Measurements from ENCODE around the gene CCDC66.
"Not testable (repeated sequence)": the region's sequence is repeated elsewhere in the genome, so short reads cannot be mapped to it uniquely, and the experiment has no call there.

Gene CCDC66

DNA sequence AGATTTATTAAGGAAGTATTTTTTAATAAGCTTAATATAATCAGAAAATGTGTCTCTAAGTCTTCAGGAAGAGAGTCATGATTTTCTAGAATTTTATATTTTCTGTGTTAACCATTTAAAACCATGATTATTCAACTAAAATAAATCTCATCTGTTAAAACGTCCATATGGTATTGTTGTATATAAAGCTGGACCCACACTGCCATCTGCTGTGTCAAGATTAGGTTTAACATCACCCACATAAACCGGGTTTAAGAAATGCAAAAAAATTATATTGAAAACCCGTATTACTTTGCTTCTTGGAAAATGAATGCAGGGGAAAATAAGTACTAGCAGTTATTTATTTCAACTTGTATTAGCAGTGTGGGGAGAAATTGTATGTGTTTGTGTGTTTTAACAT lies 9.5 kb upstream of the CCDC66 start:
- no peak for DNase-seq (ENCODE audit: extremely low spot score)
- TF ChIP-seq, protein P1, sequence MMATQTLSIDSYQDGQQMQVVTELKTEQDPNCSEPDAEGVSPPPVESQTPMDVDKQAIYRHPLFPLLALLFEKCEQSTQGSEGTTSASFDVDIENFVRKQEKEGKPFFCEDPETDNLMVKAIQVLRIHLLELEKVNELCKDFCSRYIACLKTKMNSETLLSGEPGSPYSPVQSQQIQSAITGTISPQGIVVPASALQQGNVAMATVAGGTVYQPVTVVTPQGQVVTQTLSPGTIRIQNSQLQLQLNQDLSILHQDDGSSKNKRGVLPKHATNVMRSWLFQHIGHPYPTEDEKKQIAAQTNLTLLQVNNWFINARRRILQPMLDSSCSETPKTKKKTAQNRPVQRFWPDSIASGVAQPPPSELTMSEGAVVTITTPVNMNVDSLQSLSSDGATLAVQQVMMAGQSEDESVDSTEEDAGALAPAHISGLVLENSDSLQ (IDR thresholded peaks at IDR 0.05) = no peak
- TF ChIP-seq CTBP1 (IDR thresholded peaks at IDR 0.05; ENCODE audit: borderline replicate concordance) (no peak), NFRKB (IDR thresholded peaks at IDR 0.05) (no peak), ELF4 (IDR thresholded peaks at IDR 0.05) (no peak), FOXM1 (IDR thresholded peaks at IDR 0.05; ENCODE audit: borderline replicate concordance) (no peak), SP1 (IDR thresholded peaks at IDR 0.05) (no peak), ARNT (IDR thresholded peaks at IDR 0.05) (no peak), SUZ12 (IDR thresholded peaks at IDR 0.05) (no peak), L3MBTL2 (conservative IDR thresholded peaks at IDR 0.05) (no peak), FOXA1 (IDR thresholded peaks at IDR 0.05) (no peak), HDGF (IDR thresholded peaks at IDR 0.05; ENCODE audit: borderline replicate concordance) (no peak), TARDBP (IDR thresholded peaks at IDR 0.05) (no peak), FOXK2 (IDR thresholded peaks at IDR 0.05) (no peak), ZNF384 (IDR thresholded peaks at IDR 0.05) (no peak), LEF1 (IDR thresholded peaks at IDR 0.05; ENCODE audit: borderline replicate concordance) (no peak)
- CTCF ChIA-PET = no interaction called here
- POLR2A ChIA-PET = interaction anchor here (1.2 kb wide), 1 partner anchor 10 kb away, joined by 4 read pairs; the partner anchor contains the start of gene CCDC66

DNA sequence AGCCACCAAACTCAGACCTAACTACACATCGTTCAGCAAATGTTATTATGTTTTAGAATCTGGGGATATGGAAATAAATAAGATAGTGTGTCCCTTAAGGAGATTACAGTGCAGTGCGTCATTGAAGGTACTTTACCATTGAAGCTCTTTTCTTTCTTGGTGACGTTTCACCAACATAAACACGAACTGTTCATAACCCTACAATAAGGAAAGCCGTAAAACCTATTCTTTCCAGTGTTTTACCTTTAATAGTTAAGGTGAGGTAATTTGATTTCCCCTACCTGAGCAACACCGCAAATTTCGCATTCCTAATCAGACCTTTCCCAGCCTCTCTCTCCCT lies 826 bp downstream of the CCDC66 start:
- DNase-seq (ENCODE audit: extremely low spot score) = no peak
- TF ChIP-seq BHLHE40 (IDR thresholded peaks at IDR 0.05; ENCODE audit: borderline replicate concordance) = no peak
- no peak for TF ChIP-seq ELF4 (IDR thresholded peaks at IDR 0.05)
- TF ChIP-seq CTBP1 (IDR thresholded peaks at IDR 0.05; ENCODE audit: borderline replicate concordance) = no peak
- TF ChIP-seq L3MBTL2 (conservative IDR thresholded peaks at IDR 0.05) = no peak
- ChIA-PET CTCF (interaction anchor here (1.2 kb wide), 1 partner anchor 416 kb away, joined by 3 read pairs; no protein-coding TSS in a partner anchor), POLR2A (interaction anchor here (1.1 to 1.5 kb wide), 2 partner anchors 10 to 72 kb away, joined by 4 to 5 read pairs; no protein-coding TSS in a partner anchor)

DNA sequence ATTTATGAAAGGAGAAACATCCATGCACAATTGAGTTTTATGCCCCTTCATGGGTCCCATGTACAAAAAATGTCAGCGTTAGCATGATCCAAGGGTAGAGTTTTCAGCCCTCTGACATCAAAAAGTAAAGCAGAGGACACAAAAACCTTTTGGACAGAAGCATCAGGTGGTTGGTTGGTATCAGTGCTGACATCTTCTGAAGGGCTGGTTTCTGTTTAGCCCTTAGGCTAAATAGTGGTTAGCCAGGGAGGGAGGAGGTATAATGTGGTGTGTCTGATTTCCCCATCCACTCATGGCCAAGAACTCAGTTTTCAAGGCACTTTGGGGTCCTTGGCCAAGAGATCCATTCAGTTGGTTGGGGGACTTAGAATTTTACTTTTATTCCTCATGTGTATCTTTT lies 16.5 kb downstream of the CCDC66 start:
- TF ChIP-seq ARNT (IDR thresholded peaks at IDR 0.05) = no peak
- TF ChIP-seq, protein P1 (IDR thresholded peaks at IDR 0.05) = no peak
- TF ChIP-seq ELF4 (IDR thresholded peaks at IDR 0.05) = no peak
- no peak for TF ChIP-seq BHLHE40 (IDR thresholded peaks at IDR 0.05; ENCODE audit: borderline replicate concordance)
- TF ChIP-seq ZNF384 (IDR thresholded peaks at IDR 0.05) = no peak
- TF ChIP-seq LEF1 (IDR thresholded peaks at IDR 0.05; ENCODE audit: borderline replicate concordance) = no peak
- no peak for TF ChIP-seq SP1 (IDR thresholded peaks at IDR 0.05)
- no peak for TF ChIP-seq L3MBTL2 (conservative IDR thresholded peaks at IDR 0.05)
- no peak for TF ChIP-seq SUZ12 (IDR thresholded peaks at IDR 0.05)
- TF ChIP-seq CTBP1 (IDR thresholded peaks at IDR 0.05; ENCODE audit: borderline replicate concordance) = no peak
- TF ChIP-seq NFRKB (IDR thresholded peaks at IDR 0.05) = no peak
- no peak for TF ChIP-seq FOXA1 (IDR thresholded peaks at IDR 0.05)
- no peak for TF ChIP-seq TARDBP (IDR thresholded peaks at IDR 0.05)
- no peak for TF ChIP-seq HDGF (IDR thresholded peaks at IDR 0.05; ENCODE audit: borderline replicate concordance)
- TF ChIP-seq FOXM1 (IDR thresholded peaks at IDR 0.05; ENCODE audit: borderline replicate concordance) = no peak
- ChIA-PET POLR2A (no interaction called here), CTCF (no interaction called here)
- no peak for DNase-seq (ENCODE audit: extremely low spot score)

DNA sequence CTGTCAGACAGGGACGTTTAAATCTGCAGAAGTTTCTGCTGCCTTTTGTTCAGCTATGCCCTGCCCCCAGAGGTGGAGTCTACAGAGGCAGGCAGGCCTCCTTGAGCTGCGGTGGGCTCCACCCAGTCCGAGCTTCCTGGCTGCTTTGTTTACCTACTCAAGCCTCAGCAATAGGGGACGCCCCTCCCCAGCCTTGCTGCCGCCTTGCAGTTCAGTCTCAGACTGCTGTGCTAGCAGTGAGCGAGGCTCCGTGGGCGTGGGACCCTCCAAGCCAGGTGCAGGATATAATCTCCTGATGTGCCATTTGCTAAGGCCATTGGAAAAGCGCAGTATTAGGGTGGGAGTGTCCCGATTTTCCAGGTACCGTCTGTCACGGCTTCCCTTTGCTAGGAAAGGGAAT lies 25.0 kb downstream of the CCDC66 start:
- CTCF ChIA-PET = not testable (repeated sequence)

DNA sequence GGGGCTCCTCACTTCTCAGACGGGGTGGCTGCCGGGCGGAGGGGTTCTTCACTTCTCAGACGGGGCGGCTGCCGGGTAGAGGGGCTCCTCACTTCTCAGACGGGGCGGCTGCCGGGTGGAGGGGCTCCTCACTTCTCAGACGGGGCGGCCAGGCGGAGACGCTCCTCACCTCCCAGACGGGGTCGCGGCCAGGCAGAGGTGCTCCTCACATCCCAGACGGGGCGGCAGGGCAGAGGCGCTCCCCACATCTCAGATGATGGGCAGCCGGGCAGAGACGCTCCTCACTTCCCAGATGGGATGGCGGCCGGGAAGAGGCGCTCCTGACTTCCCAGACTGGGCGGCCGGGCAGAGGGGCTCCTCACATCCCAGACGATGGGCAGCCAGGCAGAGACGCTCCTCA lies 27.3 kb downstream of the CCDC66 start:
- POLR2A ChIA-PET; CTCF ChIA-PET; DNase-seq (ENCODE audit: extremely low spot score): not testable (repeated sequence)

More for the DNA sequence above, 25.0 kb downstream of the CCDC66 start:
- POLR2A ChIA-PET; DNase-seq (ENCODE audit: extremely low spot score): not testable (repeated sequence)

DNA sequence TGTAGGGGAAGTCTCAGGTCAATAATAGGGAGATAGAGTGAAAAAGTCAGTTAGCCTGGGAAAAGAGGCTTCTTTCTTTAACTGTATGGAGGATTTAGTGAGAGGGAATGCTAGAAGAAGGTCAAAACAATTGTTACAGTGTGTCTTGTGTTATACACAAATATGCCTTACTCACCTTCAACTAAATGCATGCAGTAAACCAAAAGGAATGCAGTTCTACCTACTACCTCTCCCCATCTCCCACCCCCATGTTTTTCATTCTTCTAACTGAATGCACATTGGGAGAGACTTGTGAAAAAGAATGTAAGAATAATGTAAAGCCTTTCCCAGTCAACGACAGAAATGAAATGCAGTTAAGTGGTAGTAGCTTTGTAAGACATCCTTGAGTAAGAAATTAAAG lies 33.8 kb downstream of the CCDC66 start:
- no peak for DNase-seq (ENCODE audit: extremely low spot score)
- ChIA-PET POLR2A (no interaction called here), CTCF (no interaction called here)
- TF ChIP-seq ELF4 (IDR thresholded peaks at IDR 0.05) (no peak), SUZ12 (IDR thresholded peaks at IDR 0.05) (no peak), BHLHE40 (IDR thresholded peaks at IDR 0.05; ENCODE audit: borderline replicate concordance) (no peak), FOXK2 (IDR thresholded peaks at IDR 0.05) (no peak), FOXM1 (IDR thresholded peaks at IDR 0.05; ENCODE audit: borderline replicate concordance) (no peak), HDGF (IDR thresholded peaks at IDR 0.05; ENCODE audit: borderline replicate concordance) (no peak), L3MBTL2 (conservative IDR thresholded peaks at IDR 0.05) (no peak), ZNF384 (IDR thresholded peaks at IDR 0.05) (no peak), TARDBP (IDR thresholded peaks at IDR 0.05) (no peak)

DNA sequence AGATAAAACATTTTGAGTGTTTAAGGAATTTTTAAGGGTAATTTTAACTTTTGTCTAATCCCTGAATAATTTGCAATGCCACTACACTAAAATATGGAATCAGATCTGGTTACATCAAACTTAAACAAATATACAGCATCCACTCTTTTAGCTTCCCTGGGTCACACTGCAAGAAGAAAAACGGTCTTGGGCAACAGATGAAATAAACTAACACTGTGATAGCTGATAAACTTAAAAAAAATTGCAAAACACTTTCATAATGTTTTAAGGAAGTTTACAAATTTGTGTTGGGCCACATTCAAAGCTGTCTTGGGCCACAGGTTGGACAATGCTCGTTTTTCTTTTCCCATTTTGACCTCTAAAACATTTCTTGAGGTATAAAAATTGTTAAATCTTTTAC lies 34.3 kb downstream of the CCDC66 start:
- ChIA-PET CTCF (no interaction called here), POLR2A (no interaction called here)

More for the DNA sequence above, 34.3 kb downstream of the CCDC66 start:
- TF ChIP-seq ARNT (IDR thresholded peaks at IDR 0.05) = no peak
- no peak for TF ChIP-seq FOXM1 (IDR thresholded peaks at IDR 0.05; ENCODE audit: borderline replicate concordance)
- no peak for TF ChIP-seq SP1 (IDR thresholded peaks at IDR 0.05)
- no peak for TF ChIP-seq BHLHE40 (IDR thresholded peaks at IDR 0.05; ENCODE audit: borderline replicate concordance)
- no peak for TF ChIP-seq L3MBTL2 (conservative IDR thresholded peaks at IDR 0.05)
- no peak for TF ChIP-seq SUZ12 (IDR thresholded peaks at IDR 0.05)
- TF ChIP-seq LEF1 (IDR thresholded peaks at IDR 0.05; ENCODE audit: borderline replicate concordance) = no peak
- no peak for TF ChIP-seq CTBP1 (IDR thresholded peaks at IDR 0.05; ENCODE audit: borderline replicate concordance)
- DNase-seq (ENCODE audit: extremely low spot score) = no peak

Data from HEK293T (cell line).